Daoy (cell line): ENCODE results near the gene LTBP1. TPM values are rescaled to one million over a fixed set of nuclear protein-coding genes. Genes with fewer than 3 reads are reported as not detected.

Experiments used
- DNase-seq: peaks from one replicate; pipeline ENCODE4 v3.0.0-alpha.2; 2015; ENCODE audit warnings: low read depth
- total RNA-seq: library from RNA; depleted of rRNA; stranded (reverse); fragments of >200 nt; shearing (Covaris generic); gene quantifications from 2 replicates; pipeline ENCODE4 v1.2.3, GENCODE V29; 2014

Gene LTBP1
- total RNA-seq, 1 experiment from 2014 or later, result 46.4 TPM

- DNase-seq, result no peak
Measured at GRCh38 chr2:33267043-33267442, 320.3 kb downstream of the LTBP1 start.

GRCh38 chr2:33267756-33268155 is 321.0 kb downstream of the LTBP1 start:
- DNase-seq, result no peak

- DNase-seq, result no peak
Measured at GRCh38 chr2:33268246-33268831, 321.6 kb downstream of the LTBP1 start.

- no peak for DNase-seq
Measured at GRCh38 chr2:33272001-33272400, 325.2 kb downstream of the LTBP1 start.

GRCh38 chr2:33273479-33273878 is 326.7 kb downstream of the LTBP1 start:
- DNase-seq, result no peak

GRCh38 chr2:33274524-33274923 is 327.8 kb downstream of the LTBP1 start:
- no peak for DNase-seq

- DNase-seq, result peak; percentile 98
Measured at GRCh38 chr2:33275689-33276444, 329.1 kb downstream of the LTBP1 start.

GRCh38 chr2:33277002-33277426 is 330.3 kb downstream of the LTBP1 start:
- DNase-seq, result no peak

GRCh38 chr2:33278245-33278943 is 331.6 kb downstream of the LTBP1 start:
- no peak for DNase-seq

GRCh38 chr2:33284287-33284686 is 337.5 kb downstream of the LTBP1 start:
- no peak for DNase-seq

- no peak for DNase-seq
Measured at GRCh38 chr2:33287507-33288005, 340.8 kb downstream of the LTBP1 start.

GRCh38 chr2:33288011-33288410 is 341.3 kb downstream of the LTBP1 start:
- DNase-seq, result no peak

GRCh38 chr2:33289961-33290360 is 343.2 kb downstream of the LTBP1 start:
- DNase-seq, result no peak

GRCh38 chr2:33291278-33292013 is 344.7 kb downstream of the LTBP1 start:
- DNase-seq, result peak; percentile 91

GRCh38 chr2:33292063-33292462 is 345.3 kb downstream of the LTBP1 start:
- DNase-seq, result no peak

GRCh38 chr2:33292981-33293595 is 346.3 kb downstream of the LTBP1 start:
- no peak for DNase-seq

- peak; percentile 17 for DNase-seq
Measured at GRCh38 chr2:33298233-33298632, 351.5 kb downstream of the LTBP1 start.

GRCh38 chr2:33301355-33301754 is 354.6 kb downstream of the LTBP1 start:
- no peak for DNase-seq

GRCh38 chr2:33302348-33302747 is 355.6 kb downstream of the LTBP1 start:
- no peak for DNase-seq

- DNase-seq, result no peak
Measured at GRCh38 chr2:33304032-33304864, 357.5 kb downstream of the LTBP1 start.
